ENCODE results near the gene MAML2. TPM values are rescaled to one million over a fixed set of nuclear protein-coding genes. Genes with fewer than 3 reads are reported as not detected.
A peak's percentile ranks its signal among the peaks of the same experiment; 100 is the strongest.

The MAML2 gene
- total RNA-seq, 4 donors from 2014 or later: 20.0 to 33.7 (median 23.2) TPM

- Histone ChIP-seq H3K27me3 (no peaks in the 10 kb centered on the region), H3K27ac (replicated peaks in 1 of 4) (no peak overlapping the region), H3K4me3 (no peak overlapping the region), H3K4me1 (peaks cover 6 to 48% (median 42%) of the 10 kb centered on the region in 4 donors), H3K36me3 (no peaks in the 10 kb centered on the region), H3K9me3 (no peaks in the 10 kb centered on the region)
- DNase-seq (ENCODE audit: extremely low spot score): no peak
- 98% methylated on average over 3 of the region's 3 CpGs for WGBS
- TF ChIP-seq EP300 (IDR thresholded peaks at IDR 0.05) (no peak), CTCF (IDR thresholded peaks at IDR 0.05) (no peak), POLR2A (IDR thresholded peaks at IDR 0.05; ENCODE audit: low read depth) (no peak), POLR2AphosphoS5 (IDR thresholded peaks at IDR 0.05) (no peak)
- intact Hi-C loops (cut with DNase I): no loop called here
Observed at GRCh38 chr11:96139691-96140090, 203.3 kb downstream of the MAML2 start.

- no peak for TF ChIP-seq CTCF (IDR thresholded peaks at IDR 0.05)
- TF ChIP-seq EP300 (IDR thresholded peaks at IDR 0.05): no peak
- no peak for TF ChIP-seq POLR2A (IDR thresholded peaks at IDR 0.05; ENCODE audit: low read depth)
- no peak for TF ChIP-seq POLR2AphosphoS5 (IDR thresholded peaks at IDR 0.05)
- peaks cover 6 to 34% (median 26%) of the 10 kb centered on the region in 4 donors for H3K4me1 ChIP-seq
- DNase-seq (ENCODE audit: extremely low spot score): no peak
- intact Hi-C loops (cut with DNase I): no loop called here
- WGBS: 70% methylated on average over 2 of the region's 2 CpGs
- H3K27ac ChIP-seq (replicated peaks in 1 of 4): peak overlapping the region in 3 of 4 donors; percentile 25 to 35 (median 29)
- H3K27me3 ChIP-seq: no peaks in the 10 kb centered on the region
- no peaks in the 10 kb centered on the region for H3K9me3 ChIP-seq
- H3K4me3 ChIP-seq: no peak overlapping the region
- H3K36me3 ChIP-seq: no peaks in the 10 kb centered on the region
Observed at GRCh38 chr11:96137373-96137772, 205.6 kb downstream of the MAML2 start.

GRCh38 chr11:96136613-96137298 lies 206.2 kb downstream of the MAML2 start:
- peaks cover 6 to 29% (median 23%) of the 10 kb centered on the region in 4 donors for H3K4me1 ChIP-seq
- DNase-seq (ENCODE audit: extremely low spot score): no peak
- intact Hi-C loops (cut with DNase I): no loop called here
- no peak overlapping the region for H3K4me3 ChIP-seq
- no peaks in the 10 kb centered on the region for H3K27me3 ChIP-seq
- peak overlapping the region in 3 of 4 donors; percentile 25 to 35 (median 29) for H3K27ac ChIP-seq (replicated peaks in 1 of 4)
- H3K36me3 ChIP-seq: no peaks in the 10 kb centered on the region
- no peak for TF ChIP-seq CTCF (IDR thresholded peaks at IDR 0.05)
- TF ChIP-seq EP300 (IDR thresholded peaks at IDR 0.05): no peak
- no peak for TF ChIP-seq POLR2AphosphoS5 (IDR thresholded peaks at IDR 0.05)
- TF ChIP-seq POLR2A (IDR thresholded peaks at IDR 0.05; ENCODE audit: low read depth): no peak
- H3K9me3 ChIP-seq: no peaks in the 10 kb centered on the region
- 45% methylated on average over 3 of the region's 3 CpGs for WGBS

- Histone ChIP-seq H3K36me3 (no peaks in the 10 kb centered on the region), H3K4me3 (no peak overlapping the region), H3K9me3 (no peaks in the 10 kb centered on the region), H3K27ac (replicated peaks in 1 of 4) (no peak overlapping the region), H3K27me3 (no peaks in the 10 kb centered on the region), H3K4me1 (peaks cover 6 to 32% (median 21%) of the 10 kb centered on the region in 4 donors)
- TF ChIP-seq POLR2A (IDR thresholded peaks at IDR 0.05; ENCODE audit: low read depth): no peak
- no peak for TF ChIP-seq POLR2AphosphoS5 (IDR thresholded peaks at IDR 0.05)
- TF ChIP-seq CTCF (IDR thresholded peaks at IDR 0.05): no peak
- no peak for TF ChIP-seq EP300 (IDR thresholded peaks at IDR 0.05)
- WGBS: 0% methylated on average over 1 of the region's 1 CpG
- DNase-seq (ENCODE audit: extremely low spot score): no peak
- intact Hi-C loops (cut with DNase I): no loop called here
Observed at GRCh38 chr11:96134602-96135001, 208.4 kb downstream of the MAML2 start.

Data from esophagus muscularis mucosa (tissue), 4 donors.